Epithelial cell of prostate (primary cell): ENCODE measurements around the gene TMEM222.

Source experiments
- DNase-seq: peaks from one replicate; pipeline ENCODE4 v3.0.0-alpha.2; 2011; ENCODE audit warnings: low read depth, low spot score
- H3K27ac ChIP-seq: fragments of 450-650 bp; 2 replicates; pipeline ENCODE4 v1.5.1; 2017; ENCODE audit warnings: mild to moderate bottlenecking

Gene TMEM222

DNA sequence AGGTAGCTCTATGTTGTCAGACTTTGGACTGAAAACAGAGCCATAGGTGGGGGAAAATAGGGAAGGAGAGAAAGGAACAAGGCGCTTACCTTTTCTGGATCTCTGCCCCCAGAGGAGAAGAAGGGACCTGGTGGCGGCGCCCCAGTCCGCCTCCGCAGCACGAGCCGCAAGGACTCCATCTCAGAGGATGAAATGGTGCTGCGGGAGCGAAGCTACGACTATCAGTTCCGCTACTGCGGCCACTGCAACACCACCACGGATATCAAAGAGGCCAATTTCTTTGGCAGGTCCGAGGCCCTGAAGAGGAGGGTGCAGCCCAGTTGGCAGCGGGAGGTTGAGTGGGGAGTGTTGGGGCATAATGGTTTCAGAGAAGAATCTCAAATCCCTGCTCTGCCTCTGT lies 18.5 kb upstream of the TMEM222 start:
- no peak overlapping the region for H3K27ac ChIP-seq
- no peak for DNase-seq

DNA sequence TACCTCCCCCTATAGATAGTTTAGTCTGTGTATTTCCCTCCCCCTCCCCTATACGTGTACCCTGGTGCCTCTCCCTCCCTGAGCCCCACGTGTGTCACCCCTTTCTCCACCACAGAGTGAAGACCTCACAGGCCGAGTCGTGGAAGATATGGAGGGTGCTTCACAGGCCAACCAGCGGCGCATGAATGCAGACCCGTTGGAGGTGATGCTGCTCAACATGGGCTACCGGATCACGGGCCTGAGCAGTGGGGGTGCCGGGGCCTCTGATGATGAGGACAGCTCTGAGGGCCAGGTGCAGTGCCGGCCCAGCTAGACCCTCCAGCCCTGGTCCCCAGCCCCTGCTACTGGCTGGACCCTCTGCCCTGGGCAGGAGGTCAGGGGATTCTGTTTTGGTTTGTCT lies 15.9 kb upstream of the TMEM222 start:
- no peak overlapping the region for H3K27ac ChIP-seq
- no peak for DNase-seq

DNA sequence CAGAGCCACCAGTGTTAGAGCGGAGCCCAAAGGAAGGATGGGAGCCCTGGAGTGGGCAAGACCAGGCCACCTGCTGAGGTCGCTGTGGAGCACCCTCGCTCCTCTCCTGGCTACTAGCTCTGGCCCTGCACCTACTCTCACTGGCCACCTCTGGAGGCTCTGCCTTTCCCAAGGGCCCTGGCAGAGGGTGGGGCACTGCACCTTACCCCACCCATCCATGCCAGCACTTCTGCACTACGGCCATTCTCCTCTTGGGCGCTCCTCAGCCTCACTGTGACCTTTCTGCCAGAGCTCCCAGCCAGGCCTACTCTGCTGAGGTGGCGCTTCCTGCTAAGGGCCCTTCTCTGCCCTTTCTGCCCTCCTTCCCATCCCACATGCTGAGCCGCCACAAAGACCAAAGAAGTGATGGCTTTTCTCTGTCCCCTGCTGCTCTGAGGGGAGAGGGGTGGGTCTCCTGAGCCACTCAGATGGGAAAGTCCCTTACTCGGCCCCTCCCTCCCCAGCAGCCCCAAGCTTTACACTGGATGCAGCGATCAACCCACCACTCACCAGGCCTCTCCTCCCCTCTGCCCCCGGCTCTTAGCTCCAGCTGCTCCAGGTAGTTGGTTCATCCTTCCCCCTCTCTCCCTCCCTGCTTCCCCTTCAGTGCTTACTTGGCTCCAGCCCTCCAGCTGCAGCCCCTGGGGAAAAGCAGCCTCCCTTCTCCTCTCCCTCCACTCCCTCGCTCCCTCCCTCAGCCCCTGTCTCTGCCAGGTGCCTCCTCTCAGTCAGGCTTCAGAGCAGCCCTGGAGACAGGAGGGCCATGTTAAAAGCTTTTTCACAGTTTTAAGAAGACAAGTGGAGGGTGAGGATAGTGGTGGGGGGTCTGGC lies 14.8 kb upstream of the TMEM222 start:
- DNase-seq, result no peak
- H3K27ac ChIP-seq, result no peak overlapping the region

DNA sequence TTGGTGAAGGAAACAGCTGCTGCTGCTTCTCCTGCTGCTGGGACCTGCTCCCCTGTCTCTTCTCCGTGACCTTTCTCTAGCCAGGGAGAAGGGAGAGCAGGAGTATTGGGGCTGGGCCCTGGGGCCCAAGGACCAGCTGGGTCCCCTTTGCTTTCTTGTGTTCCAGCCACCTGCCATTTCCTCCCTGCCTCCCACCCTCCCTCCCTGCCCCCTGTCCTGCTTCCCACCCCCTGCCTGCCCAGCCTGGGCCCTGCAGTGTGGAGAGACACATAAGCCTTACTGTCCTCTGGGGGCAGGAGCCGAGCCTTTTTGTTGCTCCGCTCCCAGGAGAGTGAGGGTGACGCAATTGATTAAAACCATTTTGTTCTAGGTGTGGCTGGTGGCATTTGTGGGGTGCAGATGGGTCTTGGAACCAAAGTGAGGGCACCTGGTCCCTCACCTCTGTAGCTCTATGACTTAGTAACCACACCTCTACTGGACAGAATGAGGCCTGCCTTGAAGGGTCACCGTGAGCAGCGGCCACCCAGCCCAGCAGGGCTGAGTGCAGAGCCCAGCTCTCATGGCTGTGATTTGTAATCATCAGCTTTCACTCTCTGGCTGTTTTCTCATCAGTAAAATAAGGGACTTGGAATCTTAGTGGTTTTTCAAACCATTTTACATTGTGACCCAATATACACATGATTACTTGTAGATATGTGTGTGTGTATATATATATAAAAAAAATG lies 13.9 kb upstream of the TMEM222 start:
- DNase-seq, result no peak
- no peak overlapping the region for H3K27ac ChIP-seq

DNA sequence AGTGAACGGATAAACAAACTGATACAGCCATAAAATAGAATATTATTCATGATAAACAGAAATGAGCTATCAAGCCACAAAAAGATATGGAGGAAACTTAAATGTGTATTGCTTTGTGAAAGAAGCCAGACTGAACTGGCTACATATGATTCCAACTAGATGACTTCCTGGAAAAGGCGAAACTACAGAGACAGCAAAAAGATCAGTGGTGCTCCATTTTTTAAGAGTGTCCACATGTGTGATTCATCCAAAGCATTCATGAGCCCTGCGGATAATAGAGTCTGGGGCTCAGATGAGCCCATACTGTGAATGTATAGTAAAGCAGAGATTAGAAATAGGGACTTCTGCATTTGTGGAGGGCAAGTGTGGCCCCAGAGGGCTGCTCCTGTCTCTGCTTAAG lies 7.8 kb upstream of the TMEM222 start:
- DNase-seq, result no peak
- H3K27ac ChIP-seq, result no peak overlapping the region

DNA sequence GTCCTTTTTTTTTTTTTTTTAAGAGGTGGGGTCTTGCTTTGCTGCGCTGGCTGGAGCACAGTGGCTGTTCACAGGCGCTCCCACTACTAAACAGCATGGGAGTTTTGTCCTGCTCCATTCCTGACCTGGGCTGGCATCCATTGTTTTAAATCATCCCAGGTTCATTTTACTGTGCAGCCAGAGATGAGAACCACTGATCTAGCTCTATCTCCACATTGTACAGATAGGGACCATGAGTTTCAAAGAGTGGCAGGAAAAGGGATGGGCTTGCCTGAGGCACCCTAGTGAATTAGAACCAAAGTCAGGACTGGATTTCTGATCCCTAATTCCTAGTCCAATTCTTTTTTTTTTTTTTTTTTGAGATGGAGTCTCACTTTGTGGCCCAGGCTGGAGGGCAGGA lies 7.2 kb upstream of the TMEM222 start:
- no peak for DNase-seq
- no peak overlapping the region for H3K27ac ChIP-seq

DNA sequence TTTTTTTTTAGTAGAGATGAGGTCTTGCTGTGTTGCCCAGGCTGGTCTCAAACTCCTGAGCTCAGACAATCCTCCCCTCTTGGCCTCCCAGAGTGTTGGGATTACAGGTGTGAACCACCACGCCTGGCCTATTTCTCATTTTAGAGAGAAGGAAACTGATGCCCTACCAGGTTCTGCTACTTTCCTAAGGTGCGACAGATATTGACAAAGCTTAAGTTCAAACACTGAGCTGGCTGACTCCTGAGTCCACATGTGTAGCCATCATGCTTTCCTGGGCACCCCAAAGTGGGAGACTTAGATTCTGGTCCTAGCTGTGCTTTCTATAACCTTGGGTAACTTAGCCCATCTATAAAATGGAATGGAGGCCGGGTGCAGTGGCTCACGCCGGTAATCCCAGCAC lies 5.1 kb upstream of the TMEM222 start:
- no peak for DNase-seq
- no peak overlapping the region for H3K27ac ChIP-seq

DNA sequence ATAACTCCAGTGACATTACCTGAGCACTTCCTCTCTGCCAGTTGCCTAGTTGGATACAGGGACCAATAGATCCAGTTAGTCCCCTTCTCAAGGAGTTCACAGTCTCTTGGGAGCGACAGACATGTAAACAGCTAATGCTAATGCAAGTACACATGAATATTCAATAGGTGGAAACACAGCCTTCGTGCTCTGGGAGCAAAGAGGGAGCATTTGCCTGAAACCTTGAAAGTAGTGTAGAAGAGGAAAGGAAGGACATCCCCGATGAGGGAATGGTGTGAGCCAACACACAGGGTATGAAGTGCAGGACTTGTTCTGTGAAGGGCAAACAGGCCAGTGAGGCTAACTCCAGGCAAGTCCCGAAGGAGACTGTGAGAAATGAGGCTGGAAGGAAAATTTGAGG lies 3.8 kb upstream of the TMEM222 start:
- no peak for DNase-seq
- H3K27ac ChIP-seq, result no peak overlapping the region

DNA sequence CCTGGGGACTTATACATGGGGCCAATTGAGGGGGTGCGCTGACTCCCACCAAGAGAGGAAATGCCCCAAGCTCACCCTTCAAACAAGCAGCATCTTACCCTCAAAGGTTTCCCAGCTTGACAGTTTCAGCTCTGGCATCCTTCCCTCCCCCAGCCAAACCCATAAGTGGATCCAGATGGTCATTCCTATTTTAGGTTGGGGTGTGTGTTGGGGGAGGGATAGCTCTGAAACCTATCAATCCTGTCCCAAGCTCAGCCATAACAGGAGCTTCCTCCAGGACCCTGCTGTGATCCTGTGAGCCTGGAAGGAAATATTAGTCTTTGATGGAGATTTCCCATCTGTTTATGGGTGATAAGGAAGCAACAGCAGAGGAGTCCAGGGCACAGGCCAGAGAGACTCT lies 3.4 kb upstream of the TMEM222 start:
- DNase-seq, result no peak
- no peak overlapping the region for H3K27ac ChIP-seq

DNA sequence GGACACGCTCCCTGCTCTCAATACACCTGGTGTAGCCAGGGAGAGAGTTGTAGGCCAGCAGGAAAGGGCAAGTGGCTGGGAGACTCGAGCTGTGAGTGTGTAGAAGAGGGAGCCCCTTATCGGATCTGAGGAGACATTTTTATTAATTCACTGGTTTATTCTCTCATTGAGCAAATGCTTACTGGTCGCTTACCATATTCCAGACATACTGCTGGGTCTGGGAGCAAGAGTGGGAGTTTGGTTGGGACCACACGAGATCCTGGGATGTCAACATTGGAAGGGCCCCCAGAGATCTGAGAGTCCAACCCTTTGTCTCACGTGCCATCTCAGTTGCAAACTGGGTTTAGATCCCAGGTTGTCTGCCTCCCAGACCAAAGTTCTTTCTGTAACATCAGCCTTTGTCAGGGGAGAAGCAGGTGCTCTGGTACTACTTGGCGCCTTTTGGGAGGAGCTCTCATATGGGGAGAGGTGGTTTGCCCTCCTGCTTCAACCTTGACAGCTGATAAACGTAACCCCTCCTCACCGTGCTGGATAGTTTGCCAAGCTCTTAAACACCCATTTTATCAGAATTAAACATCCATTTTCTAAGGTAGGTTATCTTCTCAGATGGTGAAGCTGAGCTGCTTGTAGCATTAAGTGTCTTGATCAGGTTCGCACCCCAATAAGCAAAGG lies 742 bp downstream of the TMEM222 start:
- DNase-seq, result no peak

DNA sequence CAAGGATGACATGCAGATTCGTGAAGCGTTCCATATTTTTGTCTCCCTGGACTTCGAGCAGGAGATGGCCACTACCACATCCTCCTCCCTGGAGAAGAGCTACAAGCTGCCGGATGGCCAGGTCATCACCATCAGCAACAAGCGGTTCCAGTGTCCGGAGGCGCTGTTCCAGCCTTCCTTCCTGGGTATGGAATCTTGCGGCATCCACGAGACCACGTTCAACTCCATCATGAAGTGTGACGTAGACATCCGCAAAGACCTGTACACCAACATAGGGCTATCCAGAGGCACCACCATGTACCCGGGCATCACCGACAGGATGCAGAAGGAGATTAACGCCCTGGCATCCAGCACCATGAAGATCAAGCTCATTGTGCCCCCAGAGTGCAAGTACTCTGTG lies 3.3 kb downstream of the TMEM222 start:
- no peak for DNase-seq
- no peak overlapping the region for H3K27ac ChIP-seq

More for the DNA sequence above, 742 bp downstream of the TMEM222 start:
- peak overlapping the region; percentile 84 for H3K27ac ChIP-seq

DNA sequence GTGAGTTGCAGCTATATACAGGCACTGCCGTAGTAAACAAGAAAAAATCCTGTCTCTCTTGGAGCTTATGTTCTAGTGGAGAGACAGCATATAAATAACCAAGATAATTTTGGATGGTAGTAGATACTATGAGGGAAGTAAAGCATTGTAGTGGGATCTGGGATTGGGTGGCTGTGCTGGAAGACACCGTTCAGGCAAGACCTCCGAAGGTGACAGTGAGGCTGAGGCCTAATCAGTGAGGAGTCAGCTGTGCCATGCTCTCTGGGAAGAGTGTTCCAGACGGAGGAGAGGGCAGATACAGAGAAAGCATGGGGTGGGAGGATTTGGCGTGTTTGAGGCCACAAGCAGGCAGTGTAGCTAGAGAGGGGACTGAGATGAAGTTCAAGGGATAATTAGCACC lies 6.0 kb downstream of the TMEM222 start:
- H3K27ac ChIP-seq, result peak overlapping the region; percentile 3
- DNase-seq, result no peak

DNA sequence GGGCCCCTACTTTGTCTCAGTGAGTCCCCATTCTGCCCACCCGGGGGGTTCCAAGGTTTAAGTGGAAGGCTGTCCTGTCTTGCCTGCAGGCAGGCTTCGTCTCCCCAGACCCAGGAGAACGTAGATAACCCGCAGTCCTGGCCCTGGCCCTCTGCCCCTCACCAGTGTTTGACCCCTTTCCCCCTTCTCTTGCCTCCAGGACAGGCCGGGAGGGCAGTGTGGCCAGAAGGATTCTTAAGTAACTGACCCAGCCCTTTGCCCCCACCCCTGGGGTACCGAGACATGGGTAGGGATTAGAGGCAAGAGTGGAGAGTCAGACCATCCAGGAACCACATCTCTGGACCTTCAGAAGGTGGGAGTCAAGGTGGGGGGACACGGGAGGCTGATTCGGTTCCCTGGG lies 8.8 kb downstream of the TMEM222 start:
- H3K27ac ChIP-seq, result no peak overlapping the region
- no peak for DNase-seq

DNA sequence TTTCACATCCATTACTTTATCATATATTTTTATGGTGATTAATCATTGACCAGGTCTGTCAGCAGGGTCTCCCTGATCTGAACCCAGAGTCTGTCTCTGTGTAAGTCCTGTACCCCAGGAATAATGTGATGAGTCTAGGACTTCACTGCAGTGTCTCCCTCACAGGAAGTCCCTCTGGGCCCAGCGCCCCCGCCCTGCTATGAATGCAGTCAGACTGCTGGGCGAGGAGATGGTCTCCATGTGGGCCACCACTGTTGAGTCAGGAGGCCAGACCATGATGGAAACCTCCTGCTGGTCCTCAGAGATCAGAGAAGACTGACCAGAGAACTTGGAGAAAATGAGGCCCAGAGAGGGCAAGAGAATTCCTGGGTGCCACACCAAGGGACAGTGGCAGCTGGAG lies 9.5 kb downstream of the TMEM222 start:
- DNase-seq, result no peak

DNA sequence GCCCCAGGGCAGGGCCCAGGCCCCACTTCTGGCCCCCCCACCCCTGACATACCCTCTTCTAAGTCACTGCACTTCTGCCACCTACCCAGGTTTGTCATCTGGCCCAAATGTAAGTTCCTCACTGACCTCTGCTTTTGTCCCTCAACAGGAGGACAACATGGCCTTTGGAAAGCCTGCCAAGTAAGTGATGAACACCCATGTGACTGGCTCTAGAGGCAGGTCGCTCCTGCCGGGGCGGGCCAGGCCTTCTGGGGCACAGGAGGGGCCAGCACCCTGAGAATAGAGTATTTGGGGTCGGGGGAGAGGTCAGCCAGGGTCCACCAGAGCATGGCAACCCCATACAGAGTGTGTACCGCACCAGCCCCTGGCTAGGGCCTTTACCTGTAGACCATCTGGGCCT lies 10.0 kb downstream of the TMEM222 start:
- H3K27ac ChIP-seq, result no peak overlapping the region
- no peak for DNase-seq

More for the DNA sequence above, 9.5 kb downstream of the TMEM222 start:
- no peak overlapping the region for H3K27ac ChIP-seq

DNA sequence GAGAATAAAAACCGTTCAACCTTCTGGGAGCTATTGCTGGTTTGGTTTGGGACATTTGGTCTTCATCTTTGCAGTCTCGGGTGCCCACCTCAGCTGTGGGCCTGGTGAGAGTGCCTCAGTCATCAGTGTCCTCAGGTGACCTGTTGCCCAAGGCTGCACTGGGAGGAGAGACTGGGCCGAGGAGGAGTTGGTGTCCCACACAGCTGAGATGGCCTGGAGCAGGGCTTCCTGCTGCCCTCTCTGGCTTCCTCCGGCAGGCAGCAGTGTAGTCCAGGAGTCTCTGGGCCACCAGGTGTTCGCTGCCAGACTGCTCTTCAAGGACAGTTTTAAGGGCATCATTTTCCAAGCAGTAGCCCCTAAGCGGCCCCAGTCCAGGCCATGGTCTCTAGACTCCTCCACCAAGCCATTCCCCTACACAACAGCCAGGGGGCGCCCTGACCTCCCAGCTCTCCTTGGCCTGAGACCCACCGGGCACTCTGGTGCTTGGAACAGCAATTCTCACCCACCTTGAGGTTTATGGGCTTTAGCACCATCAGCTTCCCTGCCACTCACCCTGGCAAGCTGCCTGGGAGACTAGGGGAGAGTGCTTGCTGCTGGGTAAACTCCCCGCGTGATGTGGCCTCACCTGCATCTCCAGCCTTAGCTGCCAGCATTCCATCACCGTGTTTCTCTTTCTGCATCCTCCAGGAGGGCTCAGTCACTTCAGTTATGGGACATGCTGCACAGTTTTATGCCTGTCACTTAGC lies 10.7 kb downstream of the TMEM222 start:
- no peak for DNase-seq

DNA sequence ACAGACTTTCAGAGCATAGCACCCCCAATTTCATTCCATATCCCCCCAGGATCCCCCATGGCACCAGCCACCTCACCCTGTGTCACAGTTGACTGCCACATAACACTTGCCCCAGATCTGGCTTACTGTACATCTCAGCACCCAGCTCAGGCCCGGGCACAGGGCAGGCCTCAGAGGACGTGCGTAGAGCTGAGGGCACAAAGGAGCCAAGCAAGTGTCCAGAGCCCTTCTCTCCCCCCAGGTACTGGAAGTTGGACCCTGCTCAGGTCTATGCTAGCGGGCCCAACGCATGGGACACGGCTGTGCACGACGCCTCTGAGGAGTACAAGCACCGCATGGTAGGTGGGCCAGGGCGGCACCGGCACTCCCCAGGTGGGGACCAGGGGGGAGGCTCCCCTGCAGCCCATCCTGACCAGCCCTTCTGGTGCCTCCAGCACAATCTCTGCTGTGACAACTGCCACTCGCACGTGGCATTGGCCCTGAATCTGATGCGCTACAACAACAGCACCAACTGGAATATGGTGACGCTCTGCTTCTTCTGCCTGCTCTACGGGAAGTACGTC lies 11.8 kb downstream of the TMEM222 start:
- DNase-seq, result no peak
- no peak overlapping the region for H3K27ac ChIP-seq

More for the DNA sequence above, 10.7 kb downstream of the TMEM222 start:
- no peak overlapping the region for H3K27ac ChIP-seq

DNA sequence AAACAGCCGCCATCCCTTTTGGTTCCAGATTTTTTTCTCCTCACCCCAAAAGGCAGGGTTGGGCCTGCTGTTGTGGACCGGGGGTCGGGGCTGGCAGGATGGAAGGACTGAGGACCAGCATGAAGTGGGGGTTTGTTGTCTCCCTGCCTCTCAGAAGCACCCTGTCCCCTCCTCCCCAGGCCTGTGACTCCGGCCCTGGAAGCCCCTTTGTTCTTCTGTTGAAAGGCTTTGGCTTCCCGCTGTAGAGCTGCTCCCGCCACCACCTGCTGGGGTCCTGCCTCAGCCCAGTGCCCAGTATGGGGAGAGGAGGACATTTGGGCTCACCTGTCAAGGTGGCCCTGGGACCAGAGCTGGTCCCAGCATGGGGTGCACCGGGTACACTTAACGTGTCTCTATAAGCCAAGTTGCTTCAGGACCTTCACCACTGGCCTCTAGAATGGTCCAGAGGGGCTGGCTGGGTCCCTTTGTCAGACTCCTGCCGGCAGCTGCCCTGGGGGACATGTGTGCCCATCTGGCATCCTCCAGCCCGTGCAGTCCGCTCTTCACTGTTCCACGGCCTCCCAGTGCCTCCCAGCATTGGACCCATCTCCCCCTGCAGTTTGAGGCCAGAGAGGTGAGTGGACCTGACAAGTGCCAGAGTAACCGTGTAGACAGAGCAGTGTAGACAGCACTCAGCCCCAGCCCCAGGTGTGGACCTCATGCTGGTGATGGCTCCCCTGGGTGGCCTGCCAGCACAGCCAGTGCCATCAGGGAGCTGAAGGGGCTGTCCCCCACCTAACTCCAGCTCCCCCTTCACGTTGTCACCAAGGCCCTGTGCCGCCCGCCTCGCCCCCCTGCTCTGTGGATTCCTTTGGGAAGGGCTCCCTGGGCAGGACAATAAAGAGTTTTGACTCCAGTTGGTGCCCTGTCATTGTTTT lies 13.8 kb downstream of the TMEM222 start:
- H3K27ac ChIP-seq, result no peak overlapping the region
- DNase-seq, result no peak

DNA sequence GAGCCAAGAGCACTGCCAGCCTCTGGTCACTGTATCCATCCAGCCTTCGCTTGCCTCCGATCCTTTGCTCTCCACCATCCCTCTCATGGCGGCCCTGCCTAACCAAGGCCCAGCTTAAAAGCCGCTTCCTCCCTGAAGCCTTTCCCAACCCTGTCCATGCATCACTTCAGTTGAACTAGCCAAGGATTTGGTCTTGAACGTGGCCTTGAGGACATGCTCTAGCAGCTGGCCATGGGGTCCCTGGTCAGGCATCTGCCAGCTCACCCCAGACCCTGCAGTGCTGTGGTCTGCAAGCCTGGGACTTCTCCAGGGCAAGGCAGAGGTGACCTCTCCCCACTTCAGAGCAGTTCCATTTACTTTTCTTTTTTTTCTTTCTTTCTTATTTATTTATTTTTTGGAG lies 14.8 kb downstream of the TMEM222 start:
- DNase-seq, result no peak
- H3K27ac ChIP-seq, result no peak overlapping the region
